ENCODE measurements around the gene SMOC2. TPM values are rescaled to one million over a fixed set of nuclear protein-coding genes. Genes with fewer than 3 reads are reported as not detected.

Gene SMOC2
- total RNA-seq, 4 donors from 2014 or later = 74.7 to 139 (median 118) TPM

- TF ChIP-seq POLR2A (IDR thresholded peaks at IDR 0.05) (no peak), EP300 (IDR thresholded peaks at IDR 0.05) (no peak)
- TF ChIP-seq, protein P1, sequence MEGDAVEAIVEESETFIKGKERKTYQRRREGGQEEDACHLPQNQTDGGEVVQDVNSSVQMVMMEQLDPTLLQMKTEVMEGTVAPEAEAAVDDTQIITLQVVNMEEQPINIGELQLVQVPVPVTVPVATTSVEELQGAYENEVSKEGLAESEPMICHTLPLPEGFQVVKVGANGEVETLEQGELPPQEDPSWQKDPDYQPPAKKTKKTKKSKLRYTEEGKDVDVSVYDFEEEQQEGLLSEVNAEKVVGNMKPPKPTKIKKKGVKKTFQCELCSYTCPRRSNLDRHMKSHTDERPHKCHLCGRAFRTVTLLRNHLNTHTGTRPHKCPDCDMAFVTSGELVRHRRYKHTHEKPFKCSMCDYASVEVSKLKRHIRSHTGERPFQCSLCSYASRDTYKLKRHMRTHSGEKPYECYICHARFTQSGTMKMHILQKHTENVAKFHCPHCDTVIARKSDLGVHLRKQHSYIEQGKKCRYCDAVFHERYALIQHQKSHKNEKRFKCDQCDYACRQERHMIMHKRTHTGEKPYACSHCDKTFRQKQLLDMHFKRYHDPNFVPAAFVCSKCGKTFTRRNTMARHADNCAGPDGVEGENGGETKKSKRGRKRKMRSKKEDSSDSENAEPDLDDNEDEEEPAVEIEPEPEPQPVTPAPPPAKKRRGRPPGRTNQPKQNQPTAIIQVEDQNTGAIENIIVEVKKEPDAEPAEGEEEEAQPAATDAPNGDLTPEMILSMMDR (IDR thresholded peaks at IDR 0.05) = no peak
- no peak for DNase-seq (ENCODE audit: low spot score in 2 of 2)
- H3K27me3 ChIP-seq = no peaks in the 10 kb centered on the region
- no peak overlapping the region for H3K4me3 ChIP-seq
- H3K9me3 ChIP-seq = no peaks in the 10 kb centered on the region
- H3K4me1 ChIP-seq = peaks cover 0 to 27% (median 0%) of the 10 kb centered on the region in 4 donors
- H3K27ac ChIP-seq = no peak overlapping the region
- no peaks in the 10 kb centered on the region for H3K36me3 ChIP-seq
- 94 to 98% methylated on average over 12 to 13 of the region's 13 CpGs for WGBS, 2 donors
Observed at GRCh38 chr6:168499045-168499650, 58.2 kb downstream of the SMOC2 start.

GRCh38 chr6:168500519-168500918 is 59.5 kb downstream of the SMOC2 start:
- no peak for TF ChIP-seq POLR2A (IDR thresholded peaks at IDR 0.05)
- no peak for TF ChIP-seq EP300 (IDR thresholded peaks at IDR 0.05)
- TF ChIP-seq, protein P1 (IDR thresholded peaks at IDR 0.05) = no peak
- DNase-seq (ENCODE audit: low spot score in 2 of 2) = no peak
- Histone ChIP-seq H3K4me1 (peaks cover 0 to 18% (median 0%) of the 10 kb centered on the region in 4 donors), H3K9me3 (no peaks in the 10 kb centered on the region), H3K27me3 (no peaks in the 10 kb centered on the region), H3K27ac (no peak overlapping the region), H3K4me3 (no peak overlapping the region), H3K36me3 (no peaks in the 10 kb centered on the region)
- 88 to 89% methylated on average over 14 of the region's 14 CpGs for WGBS, 2 donors

GRCh38 chr6:168501561-168501960 is 60.6 kb downstream of the SMOC2 start:
- WGBS, 2 donors = 83 to 84% methylated on average over 8 of the region's 8 CpGs
- H3K4me1 ChIP-seq = peaks cover 0 to 16% (median 0%) of the 10 kb centered on the region in 4 donors
- TF ChIP-seq, protein P1 (IDR thresholded peaks at IDR 0.05) = no peak
- TF ChIP-seq POLR2A (IDR thresholded peaks at IDR 0.05) (no peak), EP300 (IDR thresholded peaks at IDR 0.05) (no peak)

GRCh38 chr6:168504366-168504765 is 63.4 kb downstream of the SMOC2 start:
- Histone ChIP-seq H3K27me3 (no peaks in the 10 kb centered on the region), H3K4me3 (no peak overlapping the region), H3K27ac (no peak overlapping the region), H3K36me3 (no peaks in the 10 kb centered on the region), H3K9me3 (no peaks in the 10 kb centered on the region), H3K4me1 (no peaks in the 10 kb centered on the region)
- DNase-seq (ENCODE audit: low spot score in 2 of 2) = no peak
- WGBS, 2 donors = 93 to 98% methylated on average over 3 of the region's 3 CpGs
- TF ChIP-seq EP300 (IDR thresholded peaks at IDR 0.05) (no peak), POLR2A (IDR thresholded peaks at IDR 0.05) (no peak)
- TF ChIP-seq, protein P1 (IDR thresholded peaks at IDR 0.05) = no peak

More at GRCh38 chr6:168501561-168501960, 60.6 kb downstream of the SMOC2 start:
- H3K36me3 ChIP-seq = no peaks in the 10 kb centered on the region
- DNase-seq (ENCODE audit: low spot score in 2 of 2) = no peak
- H3K4me3 ChIP-seq = no peak overlapping the region
- H3K27ac ChIP-seq = no peak overlapping the region
- H3K9me3 ChIP-seq = no peaks in the 10 kb centered on the region
- no peaks in the 10 kb centered on the region for H3K27me3 ChIP-seq

GRCh38 chr6:168506460-168506859 is 65.5 kb downstream of the SMOC2 start:
- Histone ChIP-seq H3K4me1 (no peaks in the 10 kb centered on the region), H3K27ac (no peak overlapping the region), H3K9me3 (no peaks in the 10 kb centered on the region), H3K36me3 (no peaks in the 10 kb centered on the region), H3K4me3 (no peak overlapping the region), H3K27me3 (no peaks in the 10 kb centered on the region)
- WGBS, 2 donors = 74 to 78% methylated on average over 5 of the region's 5 CpGs
- TF ChIP-seq, protein P1 (IDR thresholded peaks at IDR 0.05) = no peak
- TF ChIP-seq EP300 (IDR thresholded peaks at IDR 0.05) (no peak), POLR2A (IDR thresholded peaks at IDR 0.05) (no peak)
- DNase-seq (ENCODE audit: low spot score in 2 of 2) = no peak

Data from tibial nerve (tissue), 4 donors.